ENCODE results near the gene SNRNP25.

SNRNP25 gene

DNA sequence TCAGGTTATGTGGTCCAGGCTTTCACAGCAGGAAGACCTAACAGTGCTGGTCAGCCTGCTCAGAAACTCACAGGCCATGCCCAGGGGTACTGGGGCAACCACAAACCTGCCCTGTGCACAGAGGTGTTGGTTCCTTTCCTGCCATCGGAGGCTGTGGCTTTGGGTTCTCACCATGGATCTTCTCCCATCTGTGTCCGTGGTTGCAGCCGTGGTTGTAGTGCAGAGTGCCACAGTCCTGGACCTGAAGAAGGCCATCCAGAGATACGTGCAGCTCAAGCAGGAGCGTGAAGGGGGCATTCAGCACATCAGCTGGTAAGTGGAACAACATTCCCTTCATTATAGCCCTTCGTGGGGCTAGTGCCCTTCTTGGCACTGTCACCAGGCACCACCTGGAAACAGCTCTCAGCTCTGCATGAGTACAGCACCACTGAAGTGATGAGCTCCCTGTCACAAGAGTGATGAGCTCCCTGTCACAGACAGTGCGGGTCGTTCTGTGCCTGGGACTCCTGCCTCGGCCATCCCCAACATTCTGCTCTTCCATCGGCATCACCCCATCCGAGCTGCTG, 2.0 kb downstream of the SNRNP25 start:
- Histone ChIP-seq H3K4me3 (ENCODE audit: low read length in 2 of 2) (no peak overlapping the region), H3K4me2 (ENCODE audit: insufficient read depth, low read length, poor library complexity, severe bottlenecking) (no peak overlapping the region), H4K91ac (ENCODE audit: low read depth, low read length, poor library complexity) (no peak overlapping the region), H3K14ac (ENCODE audit: low read length) (no peak overlapping the region), H2BK15ac (ENCODE audit: low read length) (no peak overlapping the region), H2BK5ac (ENCODE audit: low read length) (no peak overlapping the region), H3K4ac (ENCODE audit: low read length) (no peak overlapping the region), H3K9me3 (replicated peaks in 1 of 2; ENCODE audit: control insufficient read depth in 2 of 2, insufficient read depth in 1 of 2, low read depth in 1 of 2, low read length in 2 of 2) (no peaks in the 10 kb centered on the region), H2AK5ac (ENCODE audit: low read depth, low read length) (no peak overlapping the region), H4K8ac (ENCODE audit: low read depth, low read length) (no peak overlapping the region), H2BK12ac (ENCODE audit: low read length) (no peak overlapping the region), H3K9ac (ENCODE audit: low read depth, low read length, poor library complexity) (peak overlapping the region; percentile 25), H3K79me1 (ENCODE audit: low read depth, low read length) (peaks cover 3% of the 10 kb centered on the region), H3K18ac (ENCODE audit: low read length) (no peak overlapping the region), H3K4me1 (ENCODE audit: control insufficient read depth in 2 of 2, insufficient read depth in 1 of 2, low read depth in 1 of 2, low read length in 2 of 2) (peaks cover 4% of the 10 kb centered on the region in 2 donors), H3K27ac (replicated peaks; ENCODE audit: low read length) (no peak overlapping the region), H3K36me3 (replicated peaks in 1 of 2; ENCODE audit: control insufficient read depth in 2 of 2, insufficient read depth in 2 of 2, low read length in 2 of 2) (peaks cover 54 to 70% of the 10 kb centered on the region in 2 donors), H3K27me3 (ENCODE audit: control insufficient read depth in 3 of 3, insufficient read depth in 3 of 3, low read depth in 1 of 3, low read length in 3 of 3) (no peaks in the 10 kb centered on the region), H3K23ac (ENCODE audit: low read depth, low read length, poor library complexity) (no peak overlapping the region), H2AFZ (ENCODE audit: low read length) (no peak overlapping the region), H2BK120ac (ENCODE audit: low read depth, low read length) (no peak overlapping the region)
- no CpG with 5 or more reads among the region's 11 CpGs for WGBS, 2 donors (ENCODE audit: extremely low coverage in 2 of 2, insufficient read length in 2 of 2, insufficient replicate concordance in 1 of 2)
- DNase-seq (ENCODE audit: low spot score), result no peak

DNA sequence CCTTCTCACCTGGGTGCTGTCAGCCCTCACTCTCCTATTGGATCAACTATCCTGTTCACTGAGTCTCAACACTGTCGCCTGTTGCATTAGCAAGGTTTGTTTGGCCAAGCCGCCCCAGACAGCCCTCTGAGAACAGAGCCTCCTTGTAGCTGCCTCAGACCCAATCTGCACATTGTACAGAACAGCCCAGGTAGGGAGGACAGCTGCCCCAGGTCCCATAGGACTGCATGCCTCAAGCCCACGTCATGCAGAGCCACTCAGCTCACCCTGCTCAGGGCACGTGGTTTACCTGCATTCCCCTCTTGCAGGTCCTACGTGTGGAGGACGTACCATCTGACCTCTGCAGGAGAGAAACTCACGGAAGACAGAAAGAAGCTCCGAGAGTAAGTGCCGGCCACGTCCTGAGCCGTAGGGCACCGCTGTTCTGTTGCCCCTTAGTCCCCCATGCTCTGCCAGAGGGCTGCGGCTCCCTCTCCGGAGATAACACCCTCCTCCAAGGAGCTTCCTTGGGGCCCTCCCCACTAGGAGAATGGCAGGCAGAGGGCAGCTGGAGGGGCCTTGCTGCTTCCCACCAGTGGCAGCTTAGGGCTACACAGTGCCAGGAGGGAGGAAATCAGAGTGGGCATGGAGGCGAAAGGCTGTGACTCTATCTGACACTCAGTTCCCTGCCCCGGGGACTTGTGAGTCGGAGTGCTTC, 2.8 kb downstream of the SNRNP25 start:
- Histone ChIP-seq H2BK5ac (ENCODE audit: low read length) (no peak overlapping the region), H3K4me2 (ENCODE audit: insufficient read depth, low read length, poor library complexity, severe bottlenecking) (no peak overlapping the region), H3K27ac (replicated peaks; ENCODE audit: low read length) (no peak overlapping the region), H2AK5ac (ENCODE audit: low read depth, low read length) (no peak overlapping the region), H3K9me3 (replicated peaks in 1 of 2; ENCODE audit: control insufficient read depth in 2 of 2, insufficient read depth in 1 of 2, low read depth in 1 of 2, low read length in 2 of 2) (no peaks in the 10 kb centered on the region), H2BK120ac (ENCODE audit: low read depth, low read length) (no peak overlapping the region), H3K4me3 (ENCODE audit: low read length in 2 of 2) (no peak overlapping the region), H4K8ac (ENCODE audit: low read depth, low read length) (no peak overlapping the region), H3K36me3 (replicated peaks in 1 of 2; ENCODE audit: control insufficient read depth in 2 of 2, insufficient read depth in 2 of 2, low read length in 2 of 2) (peaks cover 56 to 67% of the 10 kb centered on the region in 2 donors), H2BK12ac (ENCODE audit: low read length) (no peak overlapping the region), H3K18ac (ENCODE audit: low read length) (no peak overlapping the region), H2AFZ (ENCODE audit: low read length) (no peak overlapping the region), H3K27me3 (ENCODE audit: control insufficient read depth in 3 of 3, insufficient read depth in 3 of 3, low read depth in 1 of 3, low read length in 3 of 3) (no peaks in the 10 kb centered on the region), H3K23ac (ENCODE audit: low read depth, low read length, poor library complexity) (no peak overlapping the region), H3K14ac (ENCODE audit: low read length) (no peak overlapping the region), H3K4me1 (ENCODE audit: control insufficient read depth in 2 of 2, insufficient read depth in 1 of 2, low read depth in 1 of 2, low read length in 2 of 2) (peaks cover 4% of the 10 kb centered on the region in 2 donors), H4K91ac (ENCODE audit: low read depth, low read length, poor library complexity) (no peak overlapping the region), H3K79me1 (ENCODE audit: low read depth, low read length) (peaks cover 3% of the 10 kb centered on the region), H3K9ac (ENCODE audit: low read depth, low read length, poor library complexity) (no peak overlapping the region), H2BK15ac (ENCODE audit: low read length) (no peak overlapping the region), H3K4ac (ENCODE audit: low read length) (no peak overlapping the region)
- WGBS, 2 donors (ENCODE audit: extremely low coverage in 2 of 2, insufficient read length in 2 of 2, insufficient replicate concordance in 1 of 2), result no CpG with 5 or more reads among the region's 17 CpGs
- no peak for DNase-seq (ENCODE audit: low spot score)

DNA sequence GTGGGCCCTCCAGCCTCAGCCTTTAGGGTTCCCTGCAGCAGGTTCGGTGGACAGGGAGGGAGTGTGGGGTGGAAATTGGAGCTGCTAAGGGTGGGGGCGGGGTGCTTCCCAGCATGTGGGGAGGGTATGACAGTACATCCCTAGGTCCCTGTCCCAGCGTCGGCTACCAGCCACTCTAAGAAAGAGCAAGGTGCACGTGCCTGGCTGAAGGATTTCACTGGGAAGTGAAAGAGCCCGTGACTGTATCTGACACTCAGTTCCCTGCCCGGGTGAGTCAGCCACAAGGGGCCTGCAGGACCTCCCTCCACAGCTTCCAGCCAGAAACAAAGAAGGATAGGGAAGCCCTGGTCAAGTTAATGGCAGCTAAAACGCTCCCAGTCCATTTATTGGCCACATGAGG, 4.1 kb downstream of the SNRNP25 start:
- H4K8ac ChIP-seq (ENCODE audit: low read depth, low read length), result no peak overlapping the region
- H2BK15ac ChIP-seq (ENCODE audit: low read length), result no peak overlapping the region
- H3K27me3 ChIP-seq (ENCODE audit: control insufficient read depth in 3 of 3, insufficient read depth in 3 of 3, low read depth in 1 of 3, low read length in 3 of 3), result no peaks in the 10 kb centered on the region
- H2AK5ac ChIP-seq (ENCODE audit: low read depth, low read length), result no peak overlapping the region
- H2BK5ac ChIP-seq (ENCODE audit: low read length), result no peak overlapping the region
- H2BK120ac ChIP-seq (ENCODE audit: low read depth, low read length), result no peak overlapping the region
- H3K18ac ChIP-seq (ENCODE audit: low read length), result no peak overlapping the region
- no peak overlapping the region for H3K27ac ChIP-seq (replicated peaks; ENCODE audit: low read length)
- no CpG with 5 or more reads among the region's 8 CpGs for WGBS, 2 donors (ENCODE audit: extremely low coverage in 2 of 2, insufficient read length in 2 of 2, insufficient replicate concordance in 1 of 2)
- no peak overlapping the region for H3K4me2 ChIP-seq (ENCODE audit: insufficient read depth, low read length, poor library complexity, severe bottlenecking)
- peaks cover 60 to 78% of the 10 kb centered on the region in 2 donors for H3K36me3 ChIP-seq (replicated peaks in 1 of 2; ENCODE audit: control insufficient read depth in 2 of 2, insufficient read depth in 2 of 2, low read length in 2 of 2)
- no peaks in the 10 kb centered on the region for H3K9me3 ChIP-seq (replicated peaks in 1 of 2; ENCODE audit: control insufficient read depth in 2 of 2, insufficient read depth in 1 of 2, low read depth in 1 of 2, low read length in 2 of 2)
- H3K23ac ChIP-seq (ENCODE audit: low read depth, low read length, poor library complexity), result no peak overlapping the region
- no peak overlapping the region for H3K4me3 ChIP-seq (ENCODE audit: low read length in 2 of 2)
- H3K4ac ChIP-seq (ENCODE audit: low read length), result no peak overlapping the region
- H3K79me1 ChIP-seq (ENCODE audit: low read depth, low read length), result peaks cover 3% of the 10 kb centered on the region
- no peak overlapping the region for H2BK12ac ChIP-seq (ENCODE audit: low read length)
- H3K14ac ChIP-seq (ENCODE audit: low read length), result no peak overlapping the region
- no peak overlapping the region for H3K9ac ChIP-seq (ENCODE audit: low read depth, low read length, poor library complexity)
- H3K4me1 ChIP-seq (ENCODE audit: control insufficient read depth in 2 of 2, insufficient read depth in 1 of 2, low read depth in 1 of 2, low read length in 2 of 2), result peaks cover 3 to 4% of the 10 kb centered on the region in 2 donors
- no peak overlapping the region for H4K91ac ChIP-seq (ENCODE audit: low read depth, low read length, poor library complexity)
- no peak overlapping the region for H2AFZ ChIP-seq (ENCODE audit: low read length)
- no peak for DNase-seq (ENCODE audit: low spot score)

DNA sequence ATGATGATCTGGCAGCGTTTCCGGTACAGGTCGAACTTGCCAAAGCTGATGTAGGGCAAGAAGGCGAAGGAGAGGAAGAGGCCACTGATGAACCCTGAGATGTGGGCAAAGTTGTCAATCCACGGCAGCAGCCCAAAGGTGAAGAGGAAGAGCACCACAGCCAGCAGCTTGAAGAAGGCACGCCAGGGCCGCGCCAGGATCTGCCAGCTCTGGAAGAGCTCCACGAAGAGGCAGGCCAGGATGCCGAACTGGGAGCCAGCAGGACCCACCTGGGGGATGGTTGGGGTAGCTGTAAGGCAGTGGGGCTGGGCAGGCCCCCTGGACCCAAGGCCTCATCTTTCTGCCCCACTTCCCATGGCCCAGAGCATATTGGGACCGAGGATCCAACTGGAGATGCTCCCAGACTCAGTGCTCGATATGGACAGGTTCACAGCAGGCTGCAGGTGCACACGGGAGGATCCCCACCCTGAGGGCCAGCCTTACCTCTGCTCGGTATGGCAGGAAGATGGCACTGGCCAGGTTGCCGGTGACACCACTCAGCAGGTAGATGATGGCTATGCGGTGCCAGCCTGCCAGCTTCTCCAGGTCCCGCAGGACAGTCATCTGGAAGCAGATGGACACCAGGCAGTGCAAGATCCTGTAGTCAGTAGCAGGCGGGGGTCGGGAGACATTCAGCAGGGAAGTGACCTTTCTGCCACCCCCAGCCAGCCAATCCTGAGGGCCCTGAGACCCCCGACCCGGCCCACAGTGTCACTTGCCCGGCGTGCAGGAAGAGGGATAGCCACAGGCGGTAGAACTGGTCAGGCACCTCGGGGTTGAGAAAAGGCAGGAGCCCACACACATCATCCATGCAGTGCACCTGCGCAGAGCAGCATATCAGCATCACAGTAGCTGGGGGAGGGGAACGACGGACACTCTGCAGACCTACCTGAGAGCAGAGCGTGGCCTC, 5.1 kb downstream of the SNRNP25 start:
- no peak overlapping the region for H4K91ac ChIP-seq (ENCODE audit: low read depth, low read length, poor library complexity)
- H2BK15ac ChIP-seq (ENCODE audit: low read length), result no peak overlapping the region
- H3K4me3 ChIP-seq (ENCODE audit: low read length in 2 of 2), result no peak overlapping the region
- H3K27me3 ChIP-seq (ENCODE audit: control insufficient read depth in 3 of 3, insufficient read depth in 3 of 3, low read depth in 1 of 3, low read length in 3 of 3), result no peaks in the 10 kb centered on the region
- no CpG with 5 or more reads among the region's 29 CpGs for WGBS, 2 donors (ENCODE audit: extremely low coverage in 2 of 2, insufficient read length in 2 of 2, insufficient replicate concordance in 1 of 2)
- no peak for DNase-seq (ENCODE audit: low spot score)
- H4K8ac ChIP-seq (ENCODE audit: low read depth, low read length), result no peak overlapping the region
- H3K4ac ChIP-seq (ENCODE audit: low read length), result no peak overlapping the region
- no peak overlapping the region for H3K27ac ChIP-seq (replicated peaks; ENCODE audit: low read length)
- no peak overlapping the region for H2BK5ac ChIP-seq (ENCODE audit: low read length)
- no peak overlapping the region for H2AK5ac ChIP-seq (ENCODE audit: low read depth, low read length)
- no peak overlapping the region for H3K14ac ChIP-seq (ENCODE audit: low read length)
- no peaks in the 10 kb centered on the region for H3K9me3 ChIP-seq (replicated peaks in 1 of 2; ENCODE audit: control insufficient read depth in 2 of 2, insufficient read depth in 1 of 2, low read depth in 1 of 2, low read length in 2 of 2)
- peaks cover 68 to 87% of the 10 kb centered on the region in 2 donors for H3K36me3 ChIP-seq (replicated peaks in 1 of 2; ENCODE audit: control insufficient read depth in 2 of 2, insufficient read depth in 2 of 2, low read length in 2 of 2)
- peaks cover 3% of the 10 kb centered on the region for H3K79me1 ChIP-seq (ENCODE audit: low read depth, low read length)
- peak overlapping the region; percentile 60 for H3K9ac ChIP-seq (ENCODE audit: low read depth, low read length, poor library complexity)
- H3K23ac ChIP-seq (ENCODE audit: low read depth, low read length, poor library complexity), result no peak overlapping the region
- H3K4me1 ChIP-seq (ENCODE audit: control insufficient read depth in 2 of 2, insufficient read depth in 1 of 2, low read depth in 1 of 2, low read length in 2 of 2), result peaks cover 2 to 4% of the 10 kb centered on the region in 2 donors
- H2AFZ ChIP-seq (ENCODE audit: low read length), result no peak overlapping the region
- H2BK12ac ChIP-seq (ENCODE audit: low read length), result no peak overlapping the region
- no peak overlapping the region for H3K18ac ChIP-seq (ENCODE audit: low read length)
- H3K4me2 ChIP-seq (ENCODE audit: insufficient read depth, low read length, poor library complexity, severe bottlenecking), result no peak overlapping the region
- peak overlapping the region; percentile 18 for H2BK120ac ChIP-seq (ENCODE audit: low read depth, low read length)

Measured in neuronal stem cell (in vitro differentiated cells).